Fibroblast of lung (primary cell): ENCODE measurements around the gene RHEB.

Experiments used
- EZH2 ChIP-seq: IDR thresholded peaks from 2 replicates; pipeline ENCODE4 v1.5.1; 2012; ENCODE audit warnings: low read length, control low read depth, mild to moderate bottlenecking; ENCODE audit errors: missing control alignments
- TF ChIP-seq, protein P1 (sequence below), 2 donors: IDR thresholded peaks in 1 of 2; conservative IDR thresholded peaks in 1 of 2; 1 replicate in 1 of 2; 2 replicates in 1 of 2; pipeline ENCODE4 v1.5.1; 2011 to 2012; ENCODE audit warnings: low read length in 2 of 2, control low read depth in 1 of 2, inconsistent platforms in 1 of 2, low read depth in 1 of 2, mild to moderate bottlenecking in 1 of 2

- TF ChIP-seq, protein P1, sequence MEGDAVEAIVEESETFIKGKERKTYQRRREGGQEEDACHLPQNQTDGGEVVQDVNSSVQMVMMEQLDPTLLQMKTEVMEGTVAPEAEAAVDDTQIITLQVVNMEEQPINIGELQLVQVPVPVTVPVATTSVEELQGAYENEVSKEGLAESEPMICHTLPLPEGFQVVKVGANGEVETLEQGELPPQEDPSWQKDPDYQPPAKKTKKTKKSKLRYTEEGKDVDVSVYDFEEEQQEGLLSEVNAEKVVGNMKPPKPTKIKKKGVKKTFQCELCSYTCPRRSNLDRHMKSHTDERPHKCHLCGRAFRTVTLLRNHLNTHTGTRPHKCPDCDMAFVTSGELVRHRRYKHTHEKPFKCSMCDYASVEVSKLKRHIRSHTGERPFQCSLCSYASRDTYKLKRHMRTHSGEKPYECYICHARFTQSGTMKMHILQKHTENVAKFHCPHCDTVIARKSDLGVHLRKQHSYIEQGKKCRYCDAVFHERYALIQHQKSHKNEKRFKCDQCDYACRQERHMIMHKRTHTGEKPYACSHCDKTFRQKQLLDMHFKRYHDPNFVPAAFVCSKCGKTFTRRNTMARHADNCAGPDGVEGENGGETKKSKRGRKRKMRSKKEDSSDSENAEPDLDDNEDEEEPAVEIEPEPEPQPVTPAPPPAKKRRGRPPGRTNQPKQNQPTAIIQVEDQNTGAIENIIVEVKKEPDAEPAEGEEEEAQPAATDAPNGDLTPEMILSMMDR (conservative IDR thresholded peaks at IDR 0.05 in 1 of 2, IDR thresholded peaks at IDR 0.05 in 1 of 2; ENCODE audit: low read depth in 1 of 2, low read length in 2 of 2), result no peak
- no peak for TF ChIP-seq EZH2
These were observed 5.0 kb downstream of the RHEB start for GRCh38 chr7:151514461-151515275.
